A549 (cell line): Measurements from ENCODE around the gene NDEL1. TPM values are rescaled to one million over a fixed set of nuclear protein-coding genes. Genes with fewer than 3 reads are reported as not detected.

Experiments
- ATAC-seq, 2 experiments: fragments of 200-7000 bp in 1 of 2; fragments of >200 bp in 1 of 2; cut with Nextera tagmentation in 1 of 2; cut with Tn5 transposase in 1 of 2; 3 replicates each; pipeline versions ENCODE4 v1.8.0 to v1.9.1; 2018 to 2020; ENCODE audit warnings: mild to moderate bottlenecking in 1 of 2, moderate library complexity in 1 of 2
- CTCF ChIA-PET: fragments of 300-600 bp; sonication (Branson Sonifier 250); formaldehyde crosslinking; extraction: SDS; loops from one replicate; lab custom pipeline; 2021; ENCODE audit warnings: antibody characterized with exemption, inconsistent platforms; lab: Yijun Ruan, JAX
- POLR2A ChIA-PET: fragments of 350-600 bp; formaldehyde crosslinking; extraction: SDS; loops from one replicate; lab custom pipeline; 2021; ENCODE audit warnings: antibody characterized with exemption, inconsistent platforms; lab: Yijun Ruan, JAX
- DNase-seq, 2 experiments: peaks; one replicate each; pipeline versions ENCODE4 v3.0.0 to v3.0.0-alpha.2; 2011 to 2016; ENCODE audit warnings: low read depth in 1 of 2, low spot score in 1 of 2
- FAIRE-seq: peaks from 2 replicates; lab custom pipeline; 2011; peaks lifted over from hg19 to GRCh38; lab: Jason Lieb, UNC
- H3K27ac ChIP-seq, 2 experiments: fragments of >200 bp; sonication (Bioruptor Twin); formaldehyde crosslinking; 3 replicates each; pipeline ENCODE4 v1.5.1; 2016 to 2017
- H3K4me1 ChIP-seq: fragments of >200 bp; sonication (Bioruptor Twin); formaldehyde crosslinking; 3 replicates; pipeline ENCODE4 v1.6.1; 2016
- H3K4me2 ChIP-seq: fragments of >200 bp; sonication (Bioruptor Twin); formaldehyde crosslinking; 3 replicates; pipeline ENCODE4 v1.6.1; 2016
- H3K4me3 ChIP-seq: fragments of >200 bp; sonication (Bioruptor Twin); formaldehyde crosslinking; 3 replicates; pipeline ENCODE4 v1.5.1; 2016
- H3K9me3 ChIP-seq: fragments of >200 bp; sonication (Bioruptor Twin); formaldehyde crosslinking; 3 replicates; pipeline ENCODE4 v1.6.1; 2016
- CBX8 ChIP-seq: fragments of 200-600 bp; sonication (generic); IDR thresholded peaks from 2 replicates; pipeline ENCODE4 v1.6.1; 2016
- CHD2 ChIP-seq: fragments of 150-350 bp; IDR thresholded peaks from 2 replicates; pipeline ENCODE4 v1.6.1; 2014; ENCODE audit warnings: low read length; ENCODE audit not compliant: partially characterized antibody
- EHF ChIP-seq: fragments of 250-450 bp; sonication (Bioruptor Pico); IDR thresholded peaks from 2 replicates; pipeline ENCODE4 v1.5.0; 2020; ENCODE audit warnings: mild to moderate bottlenecking
- EP300 ChIP-seq, 2 experiments: fragments of >200 bp; sonication (Bioruptor Twin); formaldehyde crosslinking; IDR thresholded peaks; 2 replicates in 1 of 2; 3 replicates in 1 of 2; pipeline ENCODE4 v1.6.1; 2016 to 2017
- FOSL2 ChIP-seq, 2 experiments: fragments of 450-650 bp in 1 of 2; fragments of >200 bp in 1 of 2; sonication (Bioruptor Twin) in 1 of 2; formaldehyde crosslinking; IDR thresholded peaks; 2 replicates each; pipeline versions ENCODE4 v1.5.0 to v1.6.1; 2016 to 2020; ENCODE audit warnings: mild to moderate bottlenecking in 1 of 2, moderate library complexity in 1 of 2
- GATA3 ChIP-seq: IDR thresholded peaks from 2 replicates; pipeline ENCODE4 v1.6.1; 2012; ENCODE audit warnings: borderline replicate concordance
- HDAC2 ChIP-seq: fragments of 200-600 bp; sonication (generic); IDR thresholded peaks from 2 replicates; pipeline ENCODE4 v1.6.1; 2016
- MAZ ChIP-seq: fragments of 150-350 bp; IDR thresholded peaks from 2 replicates; pipeline ENCODE4 v1.6.1; 2014; ENCODE audit warnings: antibody characterized with exemption, low read depth, low read length, borderline replicate concordance
- POLR2A ChIP-seq: IDR thresholded peaks from 2 replicates; pipeline ENCODE4 v1.6.1; 2012; ENCODE audit warnings: mild to moderate bottlenecking, low read length
- RARB ChIP-seq: fragments of 250-450 bp; sonication (Bioruptor Pico); IDR thresholded peaks from 2 replicates; pipeline ENCODE4 v1.8.0; 2021; ENCODE audit warnings: mild to moderate bottlenecking, moderate library complexity
- SMC3 ChIP-seq: fragments of >200 bp; sonication (Bioruptor Twin); formaldehyde crosslinking; IDR thresholded peaks from 3 replicates; pipeline ENCODE4 v1.6.1; 2018; ENCODE audit warnings: inconsistent platforms
- SREBF2 ChIP-seq: fragments of 450-650 bp; IDR thresholded peaks from 2 replicates; pipeline ENCODE4 v1.6.1; 2014; ENCODE audit warnings: mild to moderate bottlenecking, moderate library complexity
- TFCP2L1 ChIP-seq: fragments of 250-450 bp; sonication (Bioruptor Pico); IDR thresholded peaks from 2 replicates; pipeline ENCODE4 v1.5.0; 2021; ENCODE audit warnings: mild to moderate bottlenecking
- TP53 ChIP-seq: fragments of 250-450 bp; sonication (Bioruptor Pico); IDR thresholded peaks from 2 replicates; pipeline ENCODE4 v1.5.0; 2021; ENCODE audit warnings: mild to moderate bottlenecking, moderate library complexity
- ZFP36 ChIP-seq: fragments of 450-650 bp; IDR thresholded peaks from 2 replicates; pipeline ENCODE4 v1.6.1; 2014; ENCODE audit warnings: borderline replicate concordance; ENCODE audit not compliant: partially characterized antibody
- WGBS: methylation state at CpG from one replicate; pipeline ENCODE4 v1.1.6; 2017; ENCODE audit errors: missing lambda C conversion rate; 5-methylcytosine and 5-hydroxymethylcytosine counted together
- polyA plus RNA-seq, 4 experiments: library from polyadenylated mRNA; depleted of rRNA in 3 of 4; stranded (reverse); fragments of >200 nt; fragmentation: RNase III in 1 of 4; extraction: RNeasy Plus Mini Kit Qiagen cat#74134 plus additional on column Dnase treatment in 1 of 4; gene quantifications; 2 replicates in 3 of 4; 3 replicates in 1 of 4; pipeline ENCODE4 v1.2.3, GENCODE V29; 2011 to 2017
- TF ChIP-seq, protein P1 (sequence below): IDR thresholded peaks from 2 replicates; pipeline ENCODE4 v1.6.1; 2012
- TF ChIP-seq, protein P2 (sequence below): IDR thresholded peaks from 2 replicates; pipeline ENCODE4 v1.6.1; 2012
- TF ChIP-seq, protein P3 (sequence below): fragments of 150-350 bp; IDR thresholded peaks from 2 replicates; pipeline ENCODE4 v1.6.1; 2014; ENCODE audit warnings: low read depth, mild to moderate bottlenecking, low read length
- TF ChIP-seq, protein P4 (sequence below): fragments of 250-450 bp; sonication (Bioruptor Pico); IDR thresholded peaks from 2 replicates; pipeline ENCODE4 v1.5.0; 2020; ENCODE audit warnings: low read depth, mild to moderate bottlenecking, moderate library complexity

The NDEL1 gene
- polyA plus RNA-seq, 2 of the 4 experiments (the other 2 are of a cell fraction) = 53.3 to 91.0 TPM

DNA sequence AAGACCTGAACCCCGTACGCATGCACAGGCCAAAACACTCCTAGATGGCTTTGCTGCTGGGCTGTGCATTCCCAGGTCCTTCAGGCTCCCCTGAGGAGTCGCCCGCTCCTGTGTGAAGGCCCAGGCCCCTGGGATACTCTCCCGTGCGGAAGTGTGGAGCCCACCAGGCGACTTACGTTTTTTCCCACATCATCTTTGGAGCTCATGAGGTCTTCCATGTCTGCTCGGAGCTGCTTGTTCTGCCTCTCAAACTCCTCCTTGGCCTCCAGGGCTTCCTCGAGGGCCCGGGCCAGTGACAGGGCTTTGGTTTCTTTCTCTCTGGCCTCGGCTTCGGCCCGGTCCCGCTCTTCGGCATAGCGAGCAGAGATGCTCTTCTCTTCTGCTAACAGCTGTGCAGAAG lies 56.4 kb downstream of the NDEL1 start:
- no peak for ATAC-seq
- no peaks in the 10 kb centered on the region for H3K4me1 ChIP-seq
- TF ChIP-seq FOSL2 (IDR thresholded peaks at IDR 0.05) = no peak
- TF ChIP-seq FOSL2 (CRISPR knock-in tag; IDR thresholded peaks at IDR 0.05) = no peak
- no peak for TF ChIP-seq EP300 (IDR thresholded peaks at IDR 0.05)
- no peak for TF ChIP-seq POLR2A
- TF ChIP-seq, protein P1, sequence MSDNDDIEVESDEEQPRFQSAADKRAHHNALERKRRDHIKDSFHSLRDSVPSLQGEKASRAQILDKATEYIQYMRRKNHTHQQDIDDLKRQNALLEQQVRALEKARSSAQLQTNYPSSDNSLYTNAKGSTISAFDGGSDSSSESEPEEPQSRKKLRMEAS = no peak
- H3K4me3 ChIP-seq = no peak overlapping the region
- no peak for DNase-seq
- no peak for FAIRE-seq
- WGBS = 95% methylated on average over 17 of the region's 17 CpGs
- H3K4me2 ChIP-seq = no peak overlapping the region
- ChIA-PET CTCF (interaction anchor here (0.7 to 5.4 kb wide), 7 partner anchors 9 to 506 kb away, joined by 3 to 16 read pairs (median 4); no protein-coding TSS in a partner anchor), POLR2A (no interaction called here)
- no peaks in the 10 kb centered on the region for H3K9me3 ChIP-seq
- H3K27ac ChIP-seq = no peak overlapping the region

DNA sequence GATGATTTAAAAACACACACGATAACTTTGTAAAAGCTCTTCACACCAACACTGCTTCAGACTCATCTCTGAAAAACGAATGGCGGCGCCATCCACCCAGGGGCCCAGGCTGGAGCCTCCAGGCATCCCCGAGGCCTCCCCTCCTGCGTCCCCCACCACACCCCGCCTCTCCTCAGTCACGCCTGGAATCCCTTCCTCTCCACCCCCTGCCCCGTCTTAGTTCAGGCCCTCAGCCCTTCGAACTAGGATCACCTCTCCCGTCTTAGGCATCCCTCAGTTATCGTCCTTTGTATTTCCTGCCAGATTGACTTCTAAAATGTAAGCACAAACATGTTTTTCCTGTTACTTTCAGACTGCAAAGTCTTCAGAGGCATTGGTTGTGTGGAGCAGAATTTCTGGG lies 58.3 kb downstream of the NDEL1 start:
- DNase-seq (no peak), ATAC-seq (no peak), FAIRE-seq (no peak)
- no peak for TF ChIP-seq RARB (CRISPR knock-in tag)
- TF ChIP-seq, protein P2, sequence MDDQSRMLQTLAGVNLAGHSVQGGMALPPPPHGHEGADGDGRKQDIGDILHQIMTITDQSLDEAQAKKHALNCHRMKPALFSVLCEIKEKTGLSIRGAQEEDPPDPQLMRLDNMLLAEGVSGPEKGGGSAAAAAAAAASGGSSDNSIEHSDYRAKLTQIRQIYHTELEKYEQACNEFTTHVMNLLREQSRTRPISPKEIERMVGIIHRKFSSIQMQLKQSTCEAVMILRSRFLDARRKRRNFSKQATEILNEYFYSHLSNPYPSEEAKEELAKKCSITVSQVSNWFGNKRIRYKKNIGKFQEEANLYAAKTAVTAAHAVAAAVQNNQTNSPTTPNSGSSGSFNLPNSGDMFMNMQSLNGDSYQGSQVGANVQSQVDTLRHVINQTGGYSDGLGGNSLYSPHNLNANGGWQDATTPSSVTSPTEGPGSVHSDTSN = no peak
- TF ChIP-seq EP300 (IDR thresholded peaks at IDR 0.05) = no peak
- 90% methylated on average over 12 of the region's 12 CpGs for WGBS
- CTCF ChIA-PET = interaction anchor here (0.8 to 5.4 kb wide), 3 partner anchors 9 to 26 kb away, joined by 3 to 16 read pairs (median 3); no protein-coding TSS in a partner anchor
- H3K4me3 ChIP-seq = no peak overlapping the region
- H3K9me3 ChIP-seq = no peaks in the 10 kb centered on the region
- POLR2A ChIA-PET = no interaction called here
- H3K4me1 ChIP-seq = no peaks in the 10 kb centered on the region
- no peak overlapping the region for H3K27ac ChIP-seq
- no peak overlapping the region for H3K4me2 ChIP-seq

DNA sequence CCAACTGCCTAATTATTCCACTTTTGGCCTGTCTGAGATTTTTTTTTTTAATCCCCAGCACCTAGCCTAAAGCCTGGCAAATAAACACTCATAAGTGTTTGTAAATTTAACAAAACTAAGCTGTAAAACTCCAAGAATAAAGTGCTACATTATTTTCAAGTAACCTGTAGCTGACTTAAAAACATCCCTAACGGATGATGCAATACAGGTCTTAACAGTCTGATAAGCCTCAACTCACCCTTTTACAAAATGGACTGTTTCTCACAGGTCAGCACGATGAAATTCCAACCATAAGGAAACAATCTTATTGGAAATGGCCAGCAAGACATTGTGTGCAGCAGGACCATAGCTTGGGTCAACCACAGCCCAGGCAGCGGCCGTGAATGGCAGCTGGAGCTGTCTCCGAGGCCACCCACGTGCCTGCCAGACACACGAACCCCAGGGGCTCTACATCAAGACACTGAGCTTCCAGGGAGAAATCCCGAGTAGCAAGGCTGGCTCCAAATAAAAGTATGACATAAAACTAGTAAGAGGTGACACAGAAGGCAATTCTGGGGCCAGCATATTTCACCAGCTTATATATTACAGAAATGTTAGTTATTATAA lies 58.9 kb downstream of the NDEL1 start:
- no peak for TF ChIP-seq CHD2
- no peak for TF ChIP-seq MAZ
- TF ChIP-seq EHF (CRISPR knock-in tag) = no peak
- TF ChIP-seq, protein P3, sequence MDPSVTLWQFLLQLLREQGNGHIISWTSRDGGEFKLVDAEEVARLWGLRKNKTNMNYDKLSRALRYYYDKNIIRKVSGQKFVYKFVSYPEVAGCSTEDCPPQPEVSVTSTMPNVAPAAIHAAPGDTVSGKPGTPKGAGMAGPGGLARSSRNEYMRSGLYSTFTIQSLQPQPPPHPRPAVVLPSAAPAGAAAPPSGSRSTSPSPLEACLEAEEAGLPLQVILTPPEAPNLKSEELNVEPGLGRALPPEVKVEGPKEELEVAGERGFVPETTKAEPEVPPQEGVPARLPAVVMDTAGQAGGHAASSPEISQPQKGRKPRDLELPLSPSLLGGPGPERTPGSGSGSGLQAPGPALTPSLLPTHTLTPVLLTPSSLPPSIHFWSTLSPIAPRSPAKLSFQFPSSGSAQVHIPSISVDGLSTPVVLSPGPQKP = no peak
- no peak for TF ChIP-seq HDAC2
- no peak for TF ChIP-seq ZFP36
- no peak for TF ChIP-seq SREBF2
- TF ChIP-seq, protein P4, sequence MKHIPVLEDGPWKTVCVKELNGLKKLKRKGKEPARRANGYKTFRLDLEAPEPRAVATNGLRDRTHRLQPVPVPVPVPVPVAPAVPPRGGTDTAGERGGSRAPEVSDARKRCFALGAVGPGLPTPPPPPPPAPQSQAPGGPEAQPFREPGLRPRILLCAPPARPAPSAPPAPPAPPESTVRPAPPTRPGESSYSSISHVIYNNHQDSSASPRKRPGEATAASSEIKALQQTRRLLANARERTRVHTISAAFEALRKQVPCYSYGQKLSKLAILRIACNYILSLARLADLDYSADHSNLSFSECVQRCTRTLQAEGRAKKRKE (CRISPR knock-in tag) = no peak
- no peak for TF ChIP-seq TP53 (CRISPR knock-in tag)
- TF ChIP-seq TFCP2L1 (CRISPR knock-in tag) = no peak
- no peak for TF ChIP-seq SMC3
- no peak for TF ChIP-seq CBX8
- no peak for TF ChIP-seq GATA3
- H3K4me3 ChIP-seq = no peak overlapping the region
- no peak overlapping the region for H3K27ac ChIP-seq
- DNase-seq = no peak
- FAIRE-seq = no peak
- no peaks in the 10 kb centered on the region for H3K9me3 ChIP-seq
- WGBS = 75% methylated on average over 8 of the region's 8 CpGs
- no peak overlapping the region for H3K4me2 ChIP-seq
- POLR2A ChIA-PET = no interaction called here
- H3K4me1 ChIP-seq = no peaks in the 10 kb centered on the region
- ATAC-seq = no peak
- CTCF ChIA-PET = interaction anchor here (0.9 to 5.4 kb wide), 3 partner anchors 14 to 22 kb away, joined by 3 to 16 read pairs (median 4); no protein-coding TSS in a partner anchor
